ENCODE results near the gene ST3GAL3.

DNA sequence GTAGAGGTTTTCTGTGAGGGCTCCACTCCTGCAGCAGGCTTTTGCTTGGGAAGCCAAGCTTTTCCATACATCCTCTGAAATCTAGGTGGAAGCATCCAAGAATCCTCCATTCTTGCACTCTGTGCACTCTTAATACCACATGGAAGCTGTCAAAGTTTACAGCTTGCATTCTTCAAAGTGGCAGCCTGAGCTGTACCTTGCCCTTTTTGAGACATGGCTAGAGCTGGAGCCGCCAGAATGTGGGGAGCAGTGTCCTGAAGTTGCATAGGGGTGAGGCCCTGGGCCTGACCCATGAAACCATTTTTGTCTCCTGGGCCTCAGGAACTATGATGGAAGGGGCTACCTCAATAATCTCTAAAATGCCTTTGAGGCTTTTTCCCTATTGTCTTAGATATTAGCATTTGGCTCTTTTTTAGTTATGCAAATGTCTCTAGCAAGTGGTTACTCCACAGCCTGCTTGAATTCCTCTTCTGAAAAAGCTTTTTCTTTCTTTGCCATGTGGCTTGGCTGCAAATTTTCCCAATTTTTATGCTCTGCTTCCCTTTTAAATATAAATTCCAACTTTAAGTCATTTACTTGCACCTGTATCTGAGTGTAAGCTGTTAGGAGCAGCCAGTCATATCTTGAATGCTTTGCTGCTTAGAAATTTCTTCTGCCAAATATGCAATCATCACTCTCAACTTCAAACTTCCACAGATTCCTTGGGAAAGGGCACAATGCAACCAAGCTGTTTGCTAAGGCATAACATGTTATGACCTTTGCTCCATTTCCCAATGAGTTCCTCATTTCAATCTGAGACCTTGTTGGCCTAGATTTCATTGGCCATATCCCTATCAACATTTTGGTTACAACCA lies 134.2 kb downstream of the ST3GAL3 start:
- TF ChIP-seq POLR2AphosphoS5 (IDR thresholded peaks at IDR 0.05; ENCODE audit: low read depth, low read length) = no peak
- TF ChIP-seq TAF1 (IDR thresholded peaks at IDR 0.05; ENCODE audit: borderline replicate concordance, insufficient read depth, low read length) = no peak
- TF ChIP-seq, protein P1, sequence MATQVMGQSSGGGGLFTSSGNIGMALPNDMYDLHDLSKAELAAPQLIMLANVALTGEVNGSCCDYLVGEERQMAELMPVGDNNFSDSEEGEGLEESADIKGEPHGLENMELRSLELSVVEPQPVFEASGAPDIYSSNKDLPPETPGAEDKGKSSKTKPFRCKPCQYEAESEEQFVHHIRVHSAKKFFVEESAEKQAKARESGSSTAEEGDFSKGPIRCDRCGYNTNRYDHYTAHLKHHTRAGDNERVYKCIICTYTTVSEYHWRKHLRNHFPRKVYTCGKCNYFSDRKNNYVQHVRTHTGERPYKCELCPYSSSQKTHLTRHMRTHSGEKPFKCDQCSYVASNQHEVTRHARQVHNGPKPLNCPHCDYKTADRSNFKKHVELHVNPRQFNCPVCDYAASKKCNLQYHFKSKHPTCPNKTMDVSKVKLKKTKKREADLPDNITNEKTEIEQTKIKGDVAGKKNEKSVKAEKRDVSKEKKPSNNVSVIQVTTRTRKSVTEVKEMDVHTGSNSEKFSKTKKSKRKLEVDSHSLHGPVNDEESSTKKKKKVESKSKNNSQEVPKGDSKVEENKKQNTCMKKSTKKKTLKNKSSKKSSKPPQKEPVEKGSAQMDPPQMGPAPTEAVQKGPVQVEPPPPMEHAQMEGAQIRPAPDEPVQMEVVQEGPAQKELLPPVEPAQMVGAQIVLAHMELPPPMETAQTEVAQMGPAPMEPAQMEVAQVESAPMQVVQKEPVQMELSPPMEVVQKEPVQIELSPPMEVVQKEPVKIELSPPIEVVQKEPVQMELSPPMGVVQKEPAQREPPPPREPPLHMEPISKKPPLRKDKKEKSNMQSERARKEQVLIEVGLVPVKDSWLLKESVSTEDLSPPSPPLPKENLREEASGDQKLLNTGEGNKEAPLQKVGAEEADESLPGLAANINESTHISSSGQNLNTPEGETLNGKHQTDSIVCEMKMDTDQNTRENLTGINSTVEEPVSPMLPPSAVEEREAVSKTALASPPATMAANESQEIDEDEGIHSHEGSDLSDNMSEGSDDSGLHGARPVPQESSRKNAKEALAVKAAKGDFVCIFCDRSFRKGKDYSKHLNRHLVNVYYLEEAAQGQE (IDR thresholded peaks at IDR 0.05; ENCODE audit: insufficient read depth in 1 of 2, low read depth in 2 of 2, low read length in 2 of 2) = no peak

Data from PFSK-1 (cell line).